Effector memory CD8-positive, alpha-beta T cell (primary cell): ENCODE data around the gene HPDL.
A peak's percentile ranks its signal among the peaks of the same experiment; 100 is the strongest.
"Not testable (repeated sequence)": the region's sequence is repeated elsewhere in the genome, so short reads cannot be mapped to it uniquely, and the experiment has no call there.

ENCODE experiments used
- ATAC-seq: fragments of 150-1000 bp; cut with Tn5 transposase; replicated peaks from 2 replicates; pipeline ENCODE4 v1.10.0; 2021; ENCODE audit warnings: mild to moderate bottlenecking, moderate library complexity
- DNase-seq, 3 experiments: peaks; one replicate each; pipeline ENCODE4 v3.0.0; 2021
- H3K27ac Mint-ChIP-seq, 2 donors: one replicate each; pipeline ENCODE4 v1.8.0; 2022; ENCODE audit warnings: mild to moderate bottlenecking in 2 of 2, mixed read lengths in 2 of 2, moderate library complexity in 2 of 2
- H3K27me3 Mint-ChIP-seq, 2 donors: one replicate each; pipeline ENCODE4 v1.8.0; 2022; ENCODE audit warnings: mixed read lengths in 2 of 2
- H3K36me3 Mint-ChIP-seq: one replicate; pipeline ENCODE4 v1.8.0; 2022; ENCODE audit warnings: mild to moderate bottlenecking, moderate library complexity, mixed read lengths; ENCODE audit not compliant: insufficient read depth
- H3K4me1 Mint-ChIP-seq, 2 donors: one replicate each; pipeline ENCODE4 v1.8.0; 2022; ENCODE audit warnings: low read depth in 2 of 2, mixed read lengths in 2 of 2
- H3K4me3 Mint-ChIP-seq, 2 donors: one replicate each; pipeline ENCODE4 v1.8.0; 2022; ENCODE audit warnings: mild to moderate bottlenecking in 2 of 2, mixed read lengths in 2 of 2, moderate library complexity in 2 of 2
- H3K9me3 Mint-ChIP-seq, 2 donors: one replicate each; pipeline ENCODE4 v1.8.0; 2022; ENCODE audit warnings: mixed read lengths in 2 of 2
- total RNA-seq, 9 experiments: gene quantifications; one replicate each; lab custom pipeline; 2026; lab: John Stamatoyannopoulos, UW

HPDL gene
- total RNA-seq: 0.13 to 17.9 (median 1.5) reads per million in 9 experiments

DNA sequence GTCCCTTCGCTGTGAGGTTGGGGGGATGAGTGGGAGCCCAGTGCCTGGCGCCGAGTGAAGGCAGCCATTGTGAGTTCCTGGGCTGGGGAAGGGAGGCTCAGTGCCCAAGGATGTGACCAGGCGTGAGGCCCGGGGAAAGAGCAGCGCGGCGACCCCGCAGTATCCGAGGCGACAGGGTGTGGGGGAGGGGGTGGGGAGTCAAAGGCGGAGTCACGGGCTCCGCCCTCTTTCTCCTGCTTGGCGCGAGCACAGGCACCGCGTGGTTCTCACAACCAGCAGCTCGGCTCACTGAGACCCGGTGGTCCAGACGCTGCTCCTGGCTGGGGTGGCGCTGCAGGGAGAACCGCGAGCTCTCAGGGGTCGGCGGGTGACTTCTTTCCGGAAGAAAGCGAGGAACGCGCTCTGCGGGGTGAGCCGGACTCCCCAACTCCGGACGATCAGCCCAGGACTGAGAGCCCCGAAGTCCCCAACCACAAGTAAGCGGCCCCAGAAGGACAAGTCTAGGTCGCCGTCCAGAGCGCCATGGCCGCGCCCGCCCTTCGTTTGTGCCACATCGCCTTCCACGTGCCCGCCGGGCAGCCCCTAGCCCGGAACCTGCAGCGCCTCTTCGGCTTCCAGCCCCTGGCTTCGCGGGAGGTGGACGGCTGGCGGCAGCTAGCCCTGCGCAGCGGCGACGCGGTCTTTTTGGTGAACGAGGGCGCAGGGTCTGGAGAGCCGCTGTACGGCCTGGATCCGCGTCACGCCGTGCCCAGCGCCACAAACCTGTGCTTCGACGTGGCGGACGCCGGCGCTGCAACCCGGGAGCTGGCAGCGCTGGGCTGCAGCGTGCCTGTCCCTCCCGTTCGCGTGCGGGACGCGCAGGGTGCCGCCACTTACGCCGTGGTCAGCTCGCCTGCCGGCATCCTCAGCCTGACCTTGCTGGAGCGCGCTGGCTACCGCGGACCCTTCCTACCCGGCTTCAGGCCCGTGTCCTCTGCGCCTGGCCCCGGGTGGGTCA lies at the start of gene HPDL:
Gene HPDL (plus strand): TSS at position 269 of the 997 bp plus-strand sequence. CDS start 254 bp downstream, at position 523.
- peaks cover 0 to 9% of the 10 kb centered on the region in 2 donors for H3K4me1 Mint-ChIP-seq
- peak within 1 kb of the TSS in 1 of 2 donors; percentile 44 for H3K27ac Mint-ChIP-seq
- no peaks in the 10 kb centered on the region for H3K9me3 Mint-ChIP-seq
- H3K36me3 Mint-ChIP-seq: peaks cover 10% of the 10 kb centered on the region
- ATAC-seq (peak; percentile 81), DNase-seq (no peak)
- peak within 1 kb of the TSS; percentile 77 to 81 for H3K4me3 Mint-ChIP-seq
- no peaks in the 10 kb centered on the region for H3K27me3 Mint-ChIP-seq

GRCh38 chr1:45282351-45282750 lies 44.3 kb upstream of the HPDL start:
- no peaks in the 10 kb centered on the region for H3K36me3 Mint-ChIP-seq
- peaks cover 18 to 37% of the 10 kb centered on the region in 2 donors for H3K27me3 Mint-ChIP-seq
- DNase-seq (no peak), ATAC-seq (no peak)
- H3K4me3 Mint-ChIP-seq: no peak overlapping the region
- H3K9me3 Mint-ChIP-seq: no peaks in the 10 kb centered on the region
- H3K4me1 Mint-ChIP-seq: no peaks in the 10 kb centered on the region
- no peak overlapping the region for H3K27ac Mint-ChIP-seq

DNA sequence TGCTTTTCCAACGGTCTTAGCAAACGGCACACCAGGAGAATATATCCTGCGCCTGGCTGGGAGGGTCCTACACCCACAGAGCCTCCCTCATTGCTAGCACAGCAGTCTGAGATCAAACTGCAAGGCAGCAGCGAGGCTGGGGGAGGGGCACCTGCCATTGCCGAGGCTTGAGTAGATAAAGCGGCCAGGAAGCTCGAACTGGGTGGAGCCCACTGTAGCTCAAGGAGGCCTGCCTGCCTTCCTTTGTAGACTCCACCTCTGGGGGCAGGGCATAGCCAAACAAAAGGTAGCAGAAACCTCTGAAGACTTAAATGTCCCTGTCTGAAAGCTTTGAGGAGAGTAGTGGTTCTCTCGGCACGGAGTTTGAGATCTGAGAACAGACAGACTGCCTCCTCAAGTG lies 41.8 kb upstream of the HPDL start:
- H3K36me3 Mint-ChIP-seq, H3K9me3 Mint-ChIP-seq, H3K27ac Mint-ChIP-seq, DNase-seq, H3K4me3 Mint-ChIP-seq, H3K4me1 Mint-ChIP-seq, ATAC-seq: not testable (repeated sequence)
- peaks cover 22 to 24% of the 10 kb centered on the region in 2 donors for H3K27me3 Mint-ChIP-seq

GRCh38 chr1:45286521-45286920 lies 40.2 kb upstream of the HPDL start:
- peaks cover 15 to 19% of the 10 kb centered on the region in 2 donors for H3K27me3 Mint-ChIP-seq
- H3K4me1 Mint-ChIP-seq, H3K4me3 Mint-ChIP-seq, H3K27ac Mint-ChIP-seq, H3K9me3 Mint-ChIP-seq, H3K36me3 Mint-ChIP-seq, DNase-seq, ATAC-seq: not testable (repeated sequence)

DNA sequence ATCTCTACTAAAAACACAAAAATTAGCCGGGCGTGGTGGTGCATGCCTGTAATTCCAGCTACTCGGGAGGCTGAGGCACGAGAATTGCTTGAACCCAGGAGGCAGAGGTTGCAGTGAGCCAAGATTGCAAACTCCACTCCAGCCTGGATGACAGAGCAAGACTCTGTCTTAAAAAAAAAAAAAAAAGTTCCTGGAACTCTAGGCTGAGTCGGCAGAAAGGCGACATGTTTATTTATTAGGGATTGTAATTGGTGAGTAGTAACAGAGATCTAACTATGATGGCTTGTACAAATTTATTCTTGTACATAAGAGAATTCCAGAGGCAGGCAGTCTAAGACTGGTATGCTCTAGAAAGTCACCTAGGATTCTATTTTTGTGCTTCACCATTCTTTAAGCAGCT lies 35.7 kb upstream of the HPDL start:
- peaks cover 0 to 13% of the 10 kb centered on the region in 2 donors for H3K27me3 Mint-ChIP-seq
- H3K36me3 Mint-ChIP-seq, DNase-seq, H3K9me3 Mint-ChIP-seq, H3K27ac Mint-ChIP-seq, ATAC-seq, H3K4me1 Mint-ChIP-seq, H3K4me3 Mint-ChIP-seq: not testable (repeated sequence)

DNA sequence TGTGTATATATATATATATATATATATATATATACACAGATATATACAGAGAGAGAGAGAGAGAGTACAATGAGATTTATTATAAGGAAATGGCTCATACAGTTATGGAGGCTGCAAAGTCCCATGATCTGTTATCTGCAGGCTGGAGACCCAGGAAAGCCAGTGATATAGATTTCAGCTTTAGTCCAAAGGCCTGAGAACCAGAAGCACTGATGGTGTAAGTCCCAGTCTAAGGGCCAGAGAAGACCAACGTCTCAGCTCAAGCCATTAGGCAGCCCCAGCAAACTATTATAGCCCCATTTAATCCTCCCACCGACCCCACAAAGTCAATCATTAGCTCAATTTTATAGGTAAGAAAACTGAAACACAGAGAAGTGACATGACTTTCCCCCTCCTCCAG lies 35.0 kb upstream of the HPDL start:
- peaks cover 0 to 11% of the 10 kb centered on the region in 2 donors for H3K27me3 Mint-ChIP-seq
- no peak for ATAC-seq
- H3K4me1 Mint-ChIP-seq: no peaks in the 10 kb centered on the region
- no peak overlapping the region for H3K27ac Mint-ChIP-seq
- no peak overlapping the region for H3K4me3 Mint-ChIP-seq
- H3K36me3 Mint-ChIP-seq: no peaks in the 10 kb centered on the region
- no peak for DNase-seq
- no peaks in the 10 kb centered on the region for H3K9me3 Mint-ChIP-seq

GRCh38 chr1:45297666-45298356 lies 28.9 kb upstream of the HPDL start:
- no peak for ATAC-seq
- Mint-ChIP-seq H3K36me3 (peaks cover 3% of the 10 kb centered on the region), H3K4me1 (peaks cover 0 to 2% of the 10 kb centered on the region in 2 donors), H3K27me3 (no peaks in the 10 kb centered on the region), H3K27ac (no peak overlapping the region), H3K9me3 (no peaks in the 10 kb centered on the region), H3K4me3 (no peak overlapping the region)
- DNase-seq: no peak

- H3K36me3 Mint-ChIP-seq: peaks cover 9% of the 10 kb centered on the region
- ATAC-seq: no peak
- peaks cover 4% of the 10 kb centered on the region in 2 donors for H3K4me1 Mint-ChIP-seq
- DNase-seq: no peak
- no peak overlapping the region for H3K27ac Mint-ChIP-seq
- H3K27me3 Mint-ChIP-seq: no peaks in the 10 kb centered on the region
- no peak overlapping the region for H3K4me3 Mint-ChIP-seq
- H3K9me3 Mint-ChIP-seq: no peaks in the 10 kb centered on the region
Measured at GRCh38 chr1:45299296-45299695, 27.4 kb upstream of the HPDL start.

- H3K27me3 Mint-ChIP-seq: no peaks in the 10 kb centered on the region
- DNase-seq: peak; percentile 21 to 30 (median 26)
- H3K4me1 Mint-ChIP-seq: peaks cover 10 to 12% of the 10 kb centered on the region in 2 donors
- no peaks in the 10 kb centered on the region for H3K9me3 Mint-ChIP-seq
- ATAC-seq: peak; percentile 9
- H3K27ac Mint-ChIP-seq: no peak overlapping the region
- peaks cover 12% of the 10 kb centered on the region for H3K36me3 Mint-ChIP-seq
- H3K4me3 Mint-ChIP-seq: no peak overlapping the region
Measured at GRCh38 chr1:45299981-45300668, 26.6 kb upstream of the HPDL start.

GRCh38 chr1:45300669-45300997 lies 26.1 kb upstream of the HPDL start:
- DNase-seq: no peak
- Mint-ChIP-seq H3K4me1 (peaks cover 10 to 12% of the 10 kb centered on the region in 2 donors), H3K27me3 (no peaks in the 10 kb centered on the region), H3K4me3 (no peak overlapping the region), H3K9me3 (no peaks in the 10 kb centered on the region), H3K27ac (no peak overlapping the region), H3K36me3 (peaks cover 12% of the 10 kb centered on the region)
- ATAC-seq: no peak

GRCh38 chr1:45302505-45303150 lies 24.1 kb upstream of the HPDL start:
- H3K4me1 Mint-ChIP-seq: peaks cover 13 to 15% of the 10 kb centered on the region in 2 donors
- ATAC-seq: no peak
- H3K27ac Mint-ChIP-seq: peak overlapping the region; percentile 95 to 96
- H3K27me3 Mint-ChIP-seq: no peaks in the 10 kb centered on the region
- DNase-seq: no peak
- peaks cover 12% of the 10 kb centered on the region for H3K36me3 Mint-ChIP-seq
- H3K9me3 Mint-ChIP-seq: no peaks in the 10 kb centered on the region
- peak overlapping the region; percentile 90 to 91 for H3K4me3 Mint-ChIP-seq

- peaks cover 13 to 15% of the 10 kb centered on the region in 2 donors for H3K4me1 Mint-ChIP-seq
- H3K4me3 Mint-ChIP-seq: peak overlapping the region; percentile 90 to 91
- DNase-seq (peak; percentile 88 to 91 (median 91)), ATAC-seq (peak; percentile 83)
- H3K9me3 Mint-ChIP-seq: no peaks in the 10 kb centered on the region
- peaks cover 12% of the 10 kb centered on the region for H3K36me3 Mint-ChIP-seq
- H3K27me3 Mint-ChIP-seq: no peaks in the 10 kb centered on the region
- H3K27ac Mint-ChIP-seq: peak overlapping the region; percentile 95 to 96
Measured at GRCh38 chr1:45303520-45304310, 23.0 kb upstream of the HPDL start.
